NT2/D1 (cell line): ENCODE data around the gene LRIG1.

Experiments
- DNase-seq: peaks from one replicate; pipeline ENCODE4 v3.0.0-alpha.2; 2011; ENCODE audit warnings: low read depth, low spot score
- H3K27me3 ChIP-seq: 2 replicates; pipeline ENCODE4 v1.6.0; 2011; ENCODE audit warnings: mild to moderate bottlenecking; ENCODE audit not compliant: insufficient read length, insufficient read depth
- H3K36me3 ChIP-seq: 2 replicates; pipeline ENCODE4 v1.6.1; 2011; ENCODE audit warnings: mild to moderate bottlenecking, low read length, mixed read lengths; ENCODE audit not compliant: insufficient read depth, insufficient read length
- H3K4me1 ChIP-seq: 2 replicates; pipeline ENCODE4 v1.5.1; 2011; ENCODE audit not compliant: insufficient read depth, insufficient read length
- H3K4me3 ChIP-seq: 2 replicates; pipeline ENCODE4 v1.5.1; 2011; ENCODE audit warnings: low read depth; ENCODE audit not compliant: insufficient read length
- H3K9ac ChIP-seq: 2 replicates; pipeline ENCODE4 v1.6.0; 2011; ENCODE audit warnings: low read depth; ENCODE audit not compliant: insufficient read length
- H3K9me3 ChIP-seq: 2 replicates; pipeline ENCODE4 v1.5.1; 2011; ENCODE audit warnings: mild to moderate bottlenecking, low read length; ENCODE audit not compliant: insufficient read depth
- SUZ12 ChIP-seq: IDR thresholded peaks from 2 replicates; pipeline ENCODE4 v1.6.1; 2011; ENCODE audit not compliant: insufficient read length, insufficient read depth; ENCODE audit errors: extremely low read depth
- YY1 ChIP-seq: IDR thresholded peaks from 2 replicates; pipeline ENCODE4 v1.6.1; 2011; ENCODE audit not compliant: insufficient read length, insufficient read depth
- ZNF274 ChIP-seq: IDR thresholded peaks from 2 replicates; pipeline ENCODE4 v1.6.1; 2011; ENCODE audit warnings: mild to moderate bottlenecking, low read depth, low read length

The LRIG1 gene

GRCh38 chr3:66520724-66521123, 19.9 kb upstream of the LRIG1 start:
- TF ChIP-seq ZNF274 = no peak
- no peaks in the 10 kb centered on the region for H3K4me1 ChIP-seq
- no peak for DNase-seq
- no peaks in the 10 kb centered on the region for H3K36me3 ChIP-seq
- no peaks in the 10 kb centered on the region for H3K27me3 ChIP-seq
- no peak overlapping the region for H3K9ac ChIP-seq
- H3K4me3 ChIP-seq = no peak overlapping the region
- no peaks in the 10 kb centered on the region for H3K9me3 ChIP-seq

GRCh38 chr3:66518644-66519043, 17.8 kb upstream of the LRIG1 start:
- DNase-seq = no peak
- no peaks in the 10 kb centered on the region for H3K9me3 ChIP-seq
- no peak overlapping the region for H3K9ac ChIP-seq
- no peaks in the 10 kb centered on the region for H3K27me3 ChIP-seq
- H3K4me3 ChIP-seq = no peak overlapping the region
- TF ChIP-seq ZNF274 (no peak), SUZ12 (no peak), YY1 (no peak)
- no peaks in the 10 kb centered on the region for H3K4me1 ChIP-seq
- no peaks in the 10 kb centered on the region for H3K36me3 ChIP-seq

- Histone ChIP-seq H3K27me3 (no peaks in the 10 kb centered on the region), H3K9ac (no peak overlapping the region), H3K36me3 (no peaks in the 10 kb centered on the region), H3K9me3 (no peaks in the 10 kb centered on the region), H3K4me3 (no peak overlapping the region), H3K4me1 (no peaks in the 10 kb centered on the region)
- no peak for TF ChIP-seq ZNF274
- no peak for TF ChIP-seq YY1
- TF ChIP-seq SUZ12 = no peak
- no peak for DNase-seq
Measured at GRCh38 chr3:66518126-66518525, 17.3 kb upstream of the LRIG1 start.

GRCh38 chr3:66517241-66517640, 16.4 kb upstream of the LRIG1 start:
- Histone ChIP-seq H3K9me3 (no peaks in the 10 kb centered on the region), H3K36me3 (no peaks in the 10 kb centered on the region), H3K27me3 (no peaks in the 10 kb centered on the region), H3K9ac (no peak overlapping the region), H3K4me1 (no peaks in the 10 kb centered on the region), H3K4me3 (no peak overlapping the region)
- TF ChIP-seq SUZ12 (no peak), ZNF274 (no peak), YY1 (no peak)
- no peak for DNase-seq

- no peak for DNase-seq
- H3K36me3 ChIP-seq = no peaks in the 10 kb centered on the region
- no peak for TF ChIP-seq SUZ12
- no peak for TF ChIP-seq ZNF274
- no peak for TF ChIP-seq YY1
Measured at GRCh38 chr3:66508461-66508860, 7.6 kb upstream of the LRIG1 start.

GRCh38 chr3:66507423-66508260, 6.8 kb upstream of the LRIG1 start:
- Histone ChIP-seq H3K9me3 (no peaks in the 10 kb centered on the region), H3K4me1 (no peaks in the 10 kb centered on the region), H3K27me3 (peaks cover 10% of the 10 kb centered on the region), H3K4me3 (no peak overlapping the region), H3K36me3 (no peaks in the 10 kb centered on the region), H3K9ac (no peak overlapping the region)
- DNase-seq = no peak
- no peak for TF ChIP-seq ZNF274

More at GRCh38 chr3:66508461-66508860, 7.6 kb upstream of the LRIG1 start:
- Histone ChIP-seq H3K27me3 (peaks cover 2% of the 10 kb centered on the region), H3K4me3 (no peak overlapping the region), H3K9me3 (no peaks in the 10 kb centered on the region), H3K9ac (no peak overlapping the region), H3K4me1 (no peaks in the 10 kb centered on the region)

- Histone ChIP-seq H3K9ac (no peak overlapping the region), H3K27me3 (peaks cover 14% of the 10 kb centered on the region), H3K4me1 (no peaks in the 10 kb centered on the region), H3K4me3 (no peak overlapping the region), H3K9me3 (no peaks in the 10 kb centered on the region), H3K36me3 (no peaks in the 10 kb centered on the region)
- DNase-seq = no peak
- no peak for TF ChIP-seq YY1
- no peak for TF ChIP-seq SUZ12
- TF ChIP-seq ZNF274 = no peak
Measured at GRCh38 chr3:66506154-66506553, 5.3 kb upstream of the LRIG1 start.
